Hematopoietic multipotent progenitor cell treated with erythropoietin and hydrocortisone succinate and interleukin-3 and kit ligand, for 15 days (in vitro differentiated cells): ENCODE results near the gene CDH5.

ENCODE experiments used
- DNase-seq: peaks from one replicate; pipeline ENCODE4 v3.0.0-alpha.2; 2015; ENCODE audit warnings: low spot score

Gene CDH5

DNA sequence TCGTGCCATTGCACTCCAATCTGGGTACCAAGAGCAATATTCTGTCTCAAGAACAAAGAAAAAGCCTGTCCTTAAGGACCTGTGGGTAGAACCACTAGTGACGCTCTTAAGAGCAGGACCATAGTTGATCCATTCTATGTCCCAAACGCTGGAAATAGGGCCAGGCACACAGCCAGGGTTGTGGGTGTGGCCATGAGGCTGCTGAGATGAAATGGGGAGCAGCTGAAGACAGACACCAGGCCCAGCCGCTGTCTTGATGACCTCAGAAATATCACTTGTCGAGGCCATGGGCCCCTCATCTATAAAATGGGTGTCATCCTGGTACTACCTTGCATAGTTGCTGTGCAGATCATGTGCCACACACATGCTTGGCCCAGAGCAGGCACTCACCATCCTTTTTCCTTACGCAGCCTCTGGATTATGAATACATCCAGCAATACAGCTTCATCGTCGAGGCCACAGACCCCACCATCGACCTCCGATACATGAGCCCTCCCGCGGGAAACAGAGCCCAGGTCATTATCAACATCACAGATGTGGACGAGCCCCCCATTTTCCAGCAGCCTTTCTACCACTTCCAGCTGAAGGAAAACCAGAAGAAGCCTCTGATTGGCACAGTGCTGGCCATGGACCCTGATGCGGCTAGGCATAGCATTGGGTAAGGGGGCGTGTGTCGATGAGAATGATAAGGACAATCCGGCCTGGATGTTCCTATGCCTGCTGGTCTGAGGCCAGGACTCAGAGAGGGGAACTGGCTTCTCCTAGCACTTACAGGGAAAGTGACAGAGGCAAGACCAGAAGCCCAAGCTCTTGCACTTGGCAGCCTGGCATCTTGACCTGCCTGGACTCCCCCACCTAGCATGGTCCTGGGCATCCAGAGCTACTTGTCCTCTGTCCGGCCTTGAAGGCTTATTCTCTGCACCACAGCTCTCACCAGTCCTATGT lies 25.5 kb downstream of the CDH5 start:
- no peak for DNase-seq

DNA sequence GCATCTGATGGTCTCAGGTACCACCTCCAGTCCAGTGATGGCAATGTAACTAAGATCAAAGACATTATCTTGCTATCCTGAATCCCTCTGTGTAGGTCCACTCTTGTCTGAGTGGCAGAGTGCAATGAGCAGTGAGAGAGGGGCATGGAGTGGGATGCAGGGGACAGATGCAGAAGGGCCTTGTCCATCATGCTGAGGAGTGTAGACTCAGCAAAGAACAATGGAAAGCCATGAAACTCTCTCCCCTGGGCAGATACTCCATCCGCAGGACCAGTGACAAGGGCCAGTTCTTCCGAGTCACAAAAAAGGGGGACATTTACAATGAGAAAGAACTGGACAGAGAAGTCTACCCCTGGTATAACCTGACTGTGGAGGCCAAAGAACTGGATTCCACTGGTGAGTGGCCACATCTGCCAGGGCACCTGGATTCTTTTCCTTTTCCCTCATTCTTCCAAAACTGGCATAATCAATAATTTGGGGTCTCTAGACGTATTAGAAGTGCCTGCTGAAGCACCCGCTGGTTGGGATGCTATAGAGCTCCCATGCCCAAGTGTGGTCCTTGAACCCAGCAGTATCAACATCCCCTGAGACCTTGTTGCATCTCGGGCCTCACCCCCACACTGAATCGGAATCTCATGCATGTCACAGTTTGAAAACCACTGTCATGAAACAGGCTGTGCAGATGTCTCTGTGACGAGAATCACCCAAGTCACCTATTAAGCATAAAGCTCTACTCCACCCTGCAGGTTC lies 29.5 kb downstream of the CDH5 start:
- DNase-seq: no peak

DNA sequence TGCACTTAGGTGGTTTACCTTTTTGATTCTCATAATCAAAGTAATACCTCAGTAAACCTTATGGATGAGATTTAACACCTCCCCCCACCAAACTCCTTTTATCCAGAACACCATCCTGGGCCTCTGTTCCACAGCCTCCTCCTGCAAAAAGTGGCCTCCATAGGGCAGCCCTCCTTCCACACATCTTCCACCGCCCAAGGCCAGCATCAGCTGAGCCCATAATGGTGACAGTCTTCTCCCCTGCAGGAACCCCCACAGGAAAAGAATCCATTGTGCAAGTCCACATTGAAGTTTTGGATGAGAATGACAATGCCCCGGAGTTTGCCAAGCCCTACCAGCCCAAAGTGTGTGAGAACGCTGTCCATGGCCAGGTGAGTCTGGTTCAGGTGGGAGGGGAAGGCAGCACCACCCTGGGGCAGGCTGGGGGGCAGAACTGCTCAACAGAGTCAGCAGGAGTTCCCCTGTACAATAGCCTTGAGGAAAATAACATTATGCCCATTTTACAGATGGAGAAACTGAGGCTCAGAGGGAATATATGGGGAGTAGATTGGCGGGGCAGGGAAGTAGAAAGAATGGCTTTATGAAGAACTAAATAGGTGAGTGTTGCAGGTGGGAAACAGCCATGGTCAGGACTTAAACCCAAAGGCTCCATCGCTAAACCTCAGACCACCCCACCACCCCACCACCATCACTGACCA lies 31.4 kb downstream of the CDH5 start:
- no peak for DNase-seq

DNA sequence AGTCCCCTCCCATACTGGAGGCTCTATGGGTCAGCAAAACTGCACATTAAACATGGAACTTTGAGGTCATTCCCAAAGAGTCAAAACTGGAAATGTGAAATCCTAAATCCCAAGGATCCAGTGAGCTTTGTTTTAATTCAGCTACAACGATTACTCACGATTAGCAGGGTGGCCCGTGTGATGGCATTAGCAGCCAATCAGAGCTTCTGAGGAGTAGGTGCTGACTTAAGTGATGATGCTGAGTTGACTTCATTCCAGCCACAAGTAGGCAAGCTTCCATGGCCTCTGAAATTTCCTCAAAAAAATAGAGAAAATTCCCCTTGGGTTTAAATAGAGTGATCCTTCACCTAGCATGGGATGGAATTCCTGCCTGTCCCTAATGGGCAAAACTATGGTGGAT lies 32.5 kb downstream of the CDH5 start:
- no peak for DNase-seq

DNA sequence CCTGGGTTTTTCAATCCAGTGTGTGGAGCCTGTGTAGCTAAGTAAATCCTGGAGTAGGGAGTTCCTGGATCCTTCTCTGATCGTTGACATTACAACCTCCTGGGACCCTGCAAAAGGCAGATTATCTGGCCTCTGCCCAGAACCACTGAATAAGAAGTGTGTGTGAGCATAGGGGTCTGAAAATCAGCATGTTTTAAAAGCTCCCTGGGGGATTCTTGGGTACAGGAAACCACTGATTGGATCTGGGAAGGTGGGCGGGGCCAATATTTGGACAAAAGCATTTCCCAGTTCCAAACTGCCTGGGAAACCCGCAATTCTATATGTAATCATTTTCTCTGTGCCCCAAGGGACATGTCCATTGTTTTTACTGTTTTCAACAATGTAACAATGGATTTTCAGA lies 33.4 kb downstream of the CDH5 start:
- DNase-seq: no peak

DNA sequence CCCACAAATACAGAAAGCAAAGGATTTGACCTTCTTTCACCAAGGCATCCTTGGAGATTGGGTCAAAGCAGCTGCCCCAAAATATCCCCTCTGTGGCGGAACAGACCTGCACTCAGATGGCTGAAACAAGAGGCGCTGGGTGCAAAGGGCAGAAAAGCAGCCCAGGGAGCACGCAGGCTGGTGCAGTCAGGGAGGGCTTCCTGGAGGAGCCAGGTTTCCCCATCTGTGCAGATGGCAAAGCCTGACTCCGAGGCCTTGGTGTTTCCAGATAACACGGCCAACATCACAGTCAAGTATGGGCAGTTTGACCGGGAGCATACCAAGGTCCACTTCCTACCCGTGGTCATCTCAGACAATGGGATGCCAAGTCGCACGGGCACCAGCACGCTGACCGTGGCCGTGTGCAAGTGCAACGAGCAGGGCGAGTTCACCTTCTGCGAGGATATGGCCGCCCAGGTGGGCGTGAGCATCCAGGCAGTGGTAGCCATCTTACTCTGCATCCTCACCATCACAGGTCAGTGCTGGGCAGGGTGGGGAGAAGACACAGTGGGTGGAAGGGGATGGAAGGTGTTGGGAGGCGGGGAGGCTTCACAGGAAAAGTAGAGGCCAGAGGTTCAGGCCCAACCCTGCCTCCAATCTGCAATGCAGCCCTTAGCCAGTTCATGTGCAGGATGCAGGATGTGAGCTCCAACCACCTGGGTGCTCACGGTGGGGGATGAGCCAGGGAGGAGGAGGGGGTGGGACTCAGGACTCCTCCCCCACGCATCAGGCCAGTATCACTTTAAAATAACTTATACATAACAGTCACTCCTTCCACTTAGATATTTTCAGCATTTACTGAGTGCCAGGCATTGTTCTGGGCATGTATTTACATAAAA lies 34.3 kb downstream of the CDH5 start:
- no peak for DNase-seq

DNA sequence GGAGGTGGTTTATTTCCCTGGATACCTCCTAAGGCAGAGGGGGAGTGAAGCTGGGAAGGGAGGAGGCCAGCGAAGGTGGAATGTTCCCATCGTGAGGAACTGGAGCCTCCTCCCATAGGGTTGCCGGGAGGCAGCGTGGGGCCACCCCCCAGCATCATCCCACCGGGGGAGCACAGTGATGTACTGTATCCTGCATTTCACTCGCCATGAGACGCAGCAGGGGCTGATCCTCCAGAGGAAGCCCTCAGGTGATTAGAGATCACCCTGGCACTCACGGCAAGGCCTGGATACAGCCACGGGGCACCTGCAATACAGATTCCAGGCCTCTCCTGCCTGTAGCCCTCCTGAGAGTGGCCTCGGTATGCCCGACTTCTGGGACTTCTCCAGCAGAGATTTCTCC lies 35.1 kb downstream of the CDH5 start:
- no peak for DNase-seq

DNA sequence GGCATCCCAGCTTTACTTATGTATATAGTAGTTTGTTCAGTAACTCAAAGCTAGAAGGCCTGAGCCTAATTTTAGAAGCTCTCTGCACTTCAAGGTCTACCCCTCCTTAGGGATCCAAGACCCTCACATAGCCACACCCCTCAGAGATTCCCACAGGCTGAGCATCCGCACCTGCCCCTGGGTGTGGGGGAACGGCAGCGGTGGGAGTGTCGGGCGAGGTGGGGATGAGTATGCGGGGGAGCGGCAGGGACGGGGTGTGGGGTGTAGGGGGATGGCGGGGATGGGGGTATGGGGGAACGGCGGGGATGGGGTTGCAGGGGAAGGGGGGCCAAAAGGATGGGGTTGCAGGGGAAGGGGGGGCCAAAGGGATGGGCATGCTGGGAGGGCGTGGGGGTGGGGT lies 35.7 kb downstream of the CDH5 start:
- DNase-seq: no peak

DNA sequence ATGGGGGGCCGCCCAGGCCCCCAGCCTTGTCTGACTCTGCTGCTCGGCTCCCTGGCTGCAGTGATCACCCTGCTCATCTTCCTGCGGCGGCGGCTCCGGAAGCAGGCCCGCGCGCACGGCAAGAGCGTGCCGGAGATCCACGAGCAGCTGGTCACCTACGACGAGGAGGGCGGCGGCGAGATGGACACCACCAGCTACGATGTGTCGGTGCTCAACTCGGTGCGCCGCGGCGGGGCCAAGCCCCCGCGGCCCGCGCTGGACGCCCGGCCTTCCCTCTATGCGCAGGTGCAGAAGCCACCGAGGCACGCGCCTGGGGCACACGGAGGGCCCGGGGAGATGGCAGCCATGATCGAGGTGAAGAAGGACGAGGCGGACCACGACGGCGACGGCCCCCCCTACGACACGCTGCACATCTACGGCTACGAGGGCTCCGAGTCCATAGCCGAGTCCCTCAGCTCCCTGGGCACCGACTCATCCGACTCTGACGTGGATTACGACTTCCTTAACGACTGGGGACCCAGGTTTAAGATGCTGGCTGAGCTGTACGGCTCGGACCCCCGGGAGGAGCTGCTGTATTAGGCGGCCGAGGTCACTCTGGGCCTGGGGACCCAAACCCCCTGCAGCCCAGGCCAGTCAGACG lies 36.2 kb downstream of the CDH5 start:
- no peak for DNase-seq

DNA sequence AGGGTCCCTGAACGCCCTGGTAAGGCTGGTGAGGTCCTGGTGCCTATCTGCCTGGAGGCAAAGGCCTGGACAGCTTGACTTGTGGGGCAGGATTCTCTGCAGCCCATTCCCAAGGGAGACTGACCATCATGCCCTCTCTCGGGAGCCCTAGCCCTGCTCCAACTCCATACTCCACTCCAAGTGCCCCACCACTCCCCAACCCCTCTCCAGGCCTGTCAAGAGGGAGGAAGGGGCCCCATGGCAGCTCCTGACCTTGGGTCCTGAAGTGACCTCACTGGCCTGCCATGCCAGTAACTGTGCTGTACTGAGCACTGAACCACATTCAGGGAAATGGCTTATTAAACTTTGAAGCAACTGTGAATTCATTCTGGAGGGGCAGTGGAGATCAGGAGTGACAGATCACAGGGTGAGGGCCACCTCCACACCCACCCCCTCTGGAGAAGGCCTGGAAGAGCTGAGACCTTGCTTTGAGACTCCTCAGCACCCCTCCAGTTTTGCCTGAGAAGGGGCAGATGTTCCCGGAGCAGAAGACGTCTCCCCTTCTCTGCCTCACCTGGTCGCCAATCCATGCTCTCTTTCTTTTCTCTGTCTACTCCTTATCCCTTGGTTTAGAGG lies 37.1 kb downstream of the CDH5 start:
- DNase-seq: no peak

DNA sequence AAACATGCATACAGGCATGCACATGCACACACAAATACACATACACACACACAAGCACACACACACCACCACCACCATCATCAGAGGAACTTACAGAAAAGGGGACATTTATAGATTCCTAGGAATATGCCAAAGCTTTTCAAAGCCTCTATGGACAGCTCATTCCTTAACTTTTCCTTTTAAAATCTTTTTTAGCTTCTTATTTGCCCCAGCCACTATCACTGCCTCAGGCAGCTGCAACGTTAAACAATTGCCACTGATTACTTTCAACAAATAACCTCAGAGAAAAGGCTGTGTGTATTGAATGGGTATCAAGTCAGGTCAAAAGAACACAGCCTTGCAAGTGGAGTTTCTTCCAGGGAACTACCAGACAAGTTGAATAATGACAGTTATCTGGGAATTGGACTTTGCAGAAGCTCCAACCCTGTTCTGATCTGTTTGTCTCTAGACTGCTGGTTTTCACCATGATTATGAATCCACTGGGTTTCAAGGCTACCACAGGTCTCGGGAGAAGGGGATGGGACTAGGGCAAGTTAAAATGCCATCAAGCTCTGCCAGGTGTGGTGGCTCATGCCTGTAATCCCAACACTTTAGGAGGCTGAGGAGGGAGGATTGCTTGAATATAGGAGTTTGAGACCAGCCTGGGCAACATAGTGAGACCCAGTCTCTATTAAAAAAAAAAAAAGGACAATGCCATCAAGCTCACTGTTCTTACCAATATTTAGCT lies 38.7 kb downstream of the CDH5 start:
- DNase-seq: no peak

DNA sequence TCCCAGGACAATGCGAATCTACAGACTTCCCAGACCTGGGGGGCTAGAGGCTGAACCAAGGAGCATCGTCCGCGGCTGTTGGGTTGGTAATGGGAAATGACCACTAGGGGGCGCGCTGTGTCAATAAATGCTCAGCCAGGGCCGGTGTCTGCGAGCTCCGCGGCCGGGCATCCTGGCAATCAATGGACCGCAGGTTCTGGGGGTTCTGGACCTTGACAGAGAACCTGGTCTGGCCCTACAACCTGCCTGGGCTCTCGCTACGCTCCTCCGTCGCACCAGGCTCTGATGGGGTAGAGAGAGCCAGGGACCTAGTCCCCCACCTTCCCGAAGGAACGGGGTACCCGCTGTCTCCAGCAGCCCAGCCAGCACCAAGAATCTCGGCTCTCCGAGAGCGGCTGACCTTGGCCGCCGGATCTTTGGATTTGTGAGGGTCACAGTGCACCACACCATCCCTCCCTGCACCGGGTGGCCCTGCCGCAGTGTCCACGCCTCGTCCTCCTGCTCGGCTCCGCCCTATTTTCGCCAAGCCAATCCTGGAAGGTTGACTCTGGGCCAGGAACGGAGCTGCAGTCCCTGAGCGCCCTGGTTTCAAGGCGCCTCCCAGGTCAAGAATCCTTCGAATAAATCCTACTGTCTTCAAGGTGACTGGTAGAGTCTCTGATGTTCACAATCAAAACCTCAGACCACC lies 40.2 kb downstream of the CDH5 start:
- DNase-seq: peak; percentile 74

DNA sequence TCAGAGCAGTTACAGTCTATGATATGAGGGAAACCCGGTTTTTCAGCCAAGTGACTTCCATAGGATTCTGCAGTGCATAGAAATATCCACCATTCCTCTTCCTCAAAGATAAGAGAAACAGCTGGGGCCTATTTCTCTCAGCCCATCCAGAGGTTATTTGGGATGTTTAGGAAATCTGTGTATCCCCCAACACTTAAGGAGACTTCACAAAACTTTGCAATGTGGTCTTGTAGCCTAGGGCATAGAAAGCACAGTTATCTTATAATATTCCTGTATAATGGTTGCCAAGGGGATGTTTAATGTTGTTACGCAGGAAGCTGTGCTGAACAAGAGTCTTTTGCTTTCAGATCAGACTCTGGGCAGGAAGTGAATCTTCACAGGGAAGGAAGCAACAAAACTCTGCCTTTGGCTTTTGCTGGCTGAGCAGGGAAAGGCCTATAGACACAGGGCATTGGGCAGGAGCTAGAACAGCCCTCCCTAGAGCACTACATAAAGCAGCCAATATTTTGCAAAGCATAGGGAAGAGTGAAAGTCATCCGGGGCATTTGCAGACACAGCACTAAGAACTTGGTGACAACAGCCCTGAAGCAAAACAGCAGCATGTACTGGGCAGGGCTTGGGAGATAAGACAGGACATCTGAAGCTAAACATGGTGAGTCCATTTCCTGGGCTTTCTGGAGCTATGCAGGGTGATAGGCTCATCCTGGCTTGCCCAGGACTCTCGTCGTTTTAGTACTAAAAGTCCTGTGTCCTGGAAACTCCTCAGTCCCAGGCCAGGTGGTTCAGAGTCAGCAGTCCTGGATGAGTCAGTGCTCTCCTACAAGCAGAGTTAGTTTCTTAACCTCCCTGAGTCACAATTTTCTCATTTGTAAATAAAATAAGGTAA lies 41.9 kb downstream of the CDH5 start:
- DNase-seq: no peak

DNA sequence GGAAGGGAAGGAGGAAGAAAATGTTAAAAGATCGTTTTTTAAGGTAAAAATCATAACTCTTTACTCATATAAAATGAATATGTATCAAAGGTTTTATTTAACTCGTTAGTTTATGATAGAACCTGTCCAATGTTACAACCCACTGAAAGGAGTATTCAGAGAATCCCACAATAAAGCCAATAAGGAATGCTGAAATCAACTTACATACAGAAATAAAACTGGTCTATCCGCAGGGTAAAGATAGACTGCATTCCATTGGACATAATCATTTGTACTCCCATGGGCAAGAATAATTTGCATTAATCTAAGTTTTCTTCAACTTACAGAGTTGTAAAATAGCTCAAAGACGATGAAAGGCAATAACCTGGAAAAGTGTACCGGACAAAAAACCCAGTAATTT lies 42.7 kb downstream of the CDH5 start:
- DNase-seq: no peak

DNA sequence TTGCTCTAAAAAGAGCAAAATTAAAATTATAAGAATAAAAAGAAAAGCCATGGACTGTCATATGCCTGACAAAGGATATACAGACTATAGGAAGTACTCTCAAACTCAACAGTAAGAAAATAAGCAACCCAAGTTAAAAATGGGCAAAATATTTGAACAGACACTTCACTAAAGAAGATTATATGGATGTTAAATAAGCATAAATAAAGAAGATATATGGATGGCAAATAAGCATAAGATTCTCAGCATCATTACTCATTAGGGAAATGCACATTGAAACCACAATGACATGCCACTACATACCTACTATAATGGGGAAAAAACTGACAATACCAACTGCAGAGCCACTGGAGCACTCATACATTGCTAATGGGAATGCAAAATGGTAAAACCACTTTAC lies 45.7 kb downstream of the CDH5 start:
- DNase-seq: no peak

DNA sequence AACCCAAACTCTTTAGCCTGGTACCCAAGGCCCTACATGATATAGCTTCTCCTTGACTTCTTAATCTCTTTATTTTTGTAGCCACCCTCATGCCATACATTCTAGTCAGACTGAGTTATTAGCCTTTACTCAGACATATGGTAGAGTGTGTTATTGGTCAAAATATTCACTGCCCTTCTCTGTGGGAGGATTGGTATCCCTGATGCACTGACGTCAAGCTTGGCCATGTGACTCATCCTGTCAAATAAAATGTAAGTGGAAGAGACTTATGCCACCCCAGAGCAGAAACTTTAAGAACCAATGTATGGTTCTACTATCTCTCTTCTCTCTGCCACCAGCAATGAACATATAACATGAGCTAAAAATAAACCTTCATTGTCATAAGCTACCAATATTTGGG lies 48.4 kb downstream of the CDH5 start:
- no peak for DNase-seq

DNA sequence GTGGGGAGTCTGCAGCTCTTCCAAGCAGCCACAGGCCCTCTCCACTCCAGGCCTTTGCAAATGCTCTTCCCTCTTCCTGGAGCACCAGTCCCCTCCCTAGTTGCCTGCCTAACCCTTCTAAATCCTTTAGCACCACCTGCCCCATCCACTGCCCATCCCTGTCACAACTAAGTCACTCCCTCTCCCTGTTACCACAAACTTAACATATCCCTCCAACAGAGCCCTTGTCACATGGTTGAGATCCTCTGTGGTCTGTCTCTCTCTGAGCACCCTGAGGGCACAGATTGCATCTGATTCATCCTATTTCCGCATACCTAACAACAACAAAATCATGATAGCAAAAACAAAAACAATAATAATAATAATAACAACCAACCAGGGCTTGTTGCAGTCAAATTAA lies 49.6 kb downstream of the CDH5 start:
- no peak for DNase-seq

DNA sequence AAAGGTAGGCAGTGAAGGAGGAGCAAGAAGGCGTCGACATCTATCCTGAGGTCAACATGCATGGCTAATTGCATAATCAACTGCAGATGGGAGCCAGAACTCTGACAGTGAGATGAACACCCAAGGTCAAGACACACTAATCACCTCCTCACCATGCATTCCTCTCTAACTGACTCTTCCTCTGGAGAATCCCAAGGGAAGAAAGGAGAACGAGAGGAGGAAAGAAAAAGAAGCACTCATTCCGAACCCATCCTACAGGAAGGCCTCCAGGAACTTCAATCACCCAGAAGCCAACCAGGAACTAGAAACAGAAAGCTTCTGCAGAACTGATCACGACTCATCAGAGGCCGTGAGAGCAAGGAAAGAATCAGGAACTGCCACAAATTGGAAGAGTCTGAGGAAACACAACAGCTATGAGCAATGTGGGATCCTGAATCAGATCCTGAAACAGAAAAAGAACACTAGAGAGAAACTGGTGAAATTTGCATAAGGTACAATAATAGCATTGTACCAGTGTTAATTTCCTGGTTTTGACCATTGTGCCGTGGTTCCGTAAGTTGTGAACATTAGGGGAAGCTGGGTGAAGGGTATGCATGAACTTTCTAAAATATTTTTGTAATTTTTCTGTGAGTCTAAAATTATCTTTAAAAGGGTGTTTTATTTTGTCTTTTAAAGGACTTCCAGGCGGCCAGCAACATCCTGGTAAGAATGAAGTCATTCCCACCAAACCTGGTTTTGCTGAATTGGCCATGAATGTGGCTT lies 50.6 kb downstream of the CDH5 start:
- DNase-seq: no peak
